ENCODE results near the gene SIPA1L3.

SIPA1L3 gene

GRCh38 chr19:38191747-38192146 lies 284.7 kb downstream of the SIPA1L3 start:
- DNase-seq (ENCODE audit: low read depth in 2 of 2): no peak

DNA sequence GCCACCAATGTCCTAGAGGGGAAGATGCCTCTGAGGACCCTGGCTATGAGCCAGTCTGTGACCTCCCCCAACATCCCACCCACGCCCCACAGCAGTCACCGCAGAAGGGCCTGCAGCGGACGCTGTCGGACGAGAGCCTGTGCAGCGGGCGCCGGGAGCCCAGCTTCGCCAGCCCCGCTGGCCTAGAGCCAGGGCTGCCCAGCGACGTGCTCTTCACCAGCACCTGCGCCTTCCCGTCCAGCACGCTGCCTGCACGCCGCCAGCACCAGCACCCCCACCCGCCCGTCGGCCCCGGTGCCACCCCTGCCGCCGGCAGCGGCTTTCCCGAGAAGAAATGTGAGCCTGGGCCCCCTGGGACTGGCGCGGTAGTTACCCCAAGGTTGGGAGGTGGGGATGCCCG lies 286.4 kb downstream of the SIPA1L3 start:
- no peak for DNase-seq (ENCODE audit: low read depth in 2 of 2)

DNA sequence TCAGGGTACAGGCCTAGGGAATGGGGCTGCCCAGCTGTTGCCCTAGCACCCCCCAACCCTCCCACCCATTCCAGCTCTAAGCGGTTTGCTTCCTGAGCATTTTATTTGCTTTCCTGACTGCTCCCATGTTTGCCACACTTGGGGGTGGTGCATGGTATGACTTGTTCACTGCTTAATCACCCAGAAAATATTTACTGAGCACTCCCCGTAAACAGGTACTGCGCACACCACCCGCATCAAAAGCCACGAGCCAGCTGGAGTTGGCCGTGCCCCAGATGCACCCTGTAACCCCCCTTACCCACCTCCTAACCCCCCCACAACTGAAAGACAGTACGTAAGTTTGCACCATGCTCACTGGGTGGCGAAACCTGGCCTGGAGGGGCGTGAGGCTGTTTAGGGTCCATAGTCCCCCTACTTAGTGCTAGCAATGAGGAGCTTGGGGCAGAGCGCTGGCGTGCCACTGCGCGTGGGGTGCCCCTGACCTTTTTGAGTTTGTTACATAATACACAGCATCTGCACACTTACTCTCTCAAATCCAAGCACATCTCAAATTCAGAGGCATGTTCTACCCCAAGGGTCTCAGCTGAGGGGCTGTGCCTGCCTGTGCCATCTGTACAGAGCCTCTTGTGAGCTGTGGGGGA lies 287.2 kb downstream of the SIPA1L3 start:
- DNase-seq (ENCODE audit: low read depth in 2 of 2): no peak

DNA sequence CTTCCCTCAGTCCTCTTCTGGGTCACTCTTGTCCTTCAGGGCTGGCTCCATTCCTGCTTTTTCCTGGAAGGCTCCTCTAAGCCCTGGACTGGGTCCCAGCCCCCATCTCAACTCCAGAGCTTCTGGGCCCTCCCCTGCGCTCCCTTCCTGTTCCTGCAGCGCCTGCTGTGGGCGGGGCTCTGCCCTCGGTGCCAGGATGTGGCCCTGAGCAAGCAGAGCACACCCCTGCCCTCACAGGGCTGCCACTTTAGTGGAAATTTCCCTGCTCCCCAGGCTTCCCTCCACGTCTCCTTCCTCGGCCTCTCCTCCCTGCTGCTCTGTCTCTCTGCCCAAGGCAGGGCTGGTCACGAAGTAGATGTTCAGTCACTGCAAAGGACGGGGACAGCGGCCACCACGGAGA lies 288.2 kb downstream of the SIPA1L3 start:
- DNase-seq (ENCODE audit: low read depth in 2 of 2): no peak

- no peak for DNase-seq (ENCODE audit: low read depth in 2 of 2)
Measured at GRCh38 chr19:38196245-38196837, 289.3 kb downstream of the SIPA1L3 start.

- no peak for DNase-seq (ENCODE audit: low read depth in 2 of 2)
Measured at GRCh38 chr19:38196948-38197656, 290.1 kb downstream of the SIPA1L3 start.

DNA sequence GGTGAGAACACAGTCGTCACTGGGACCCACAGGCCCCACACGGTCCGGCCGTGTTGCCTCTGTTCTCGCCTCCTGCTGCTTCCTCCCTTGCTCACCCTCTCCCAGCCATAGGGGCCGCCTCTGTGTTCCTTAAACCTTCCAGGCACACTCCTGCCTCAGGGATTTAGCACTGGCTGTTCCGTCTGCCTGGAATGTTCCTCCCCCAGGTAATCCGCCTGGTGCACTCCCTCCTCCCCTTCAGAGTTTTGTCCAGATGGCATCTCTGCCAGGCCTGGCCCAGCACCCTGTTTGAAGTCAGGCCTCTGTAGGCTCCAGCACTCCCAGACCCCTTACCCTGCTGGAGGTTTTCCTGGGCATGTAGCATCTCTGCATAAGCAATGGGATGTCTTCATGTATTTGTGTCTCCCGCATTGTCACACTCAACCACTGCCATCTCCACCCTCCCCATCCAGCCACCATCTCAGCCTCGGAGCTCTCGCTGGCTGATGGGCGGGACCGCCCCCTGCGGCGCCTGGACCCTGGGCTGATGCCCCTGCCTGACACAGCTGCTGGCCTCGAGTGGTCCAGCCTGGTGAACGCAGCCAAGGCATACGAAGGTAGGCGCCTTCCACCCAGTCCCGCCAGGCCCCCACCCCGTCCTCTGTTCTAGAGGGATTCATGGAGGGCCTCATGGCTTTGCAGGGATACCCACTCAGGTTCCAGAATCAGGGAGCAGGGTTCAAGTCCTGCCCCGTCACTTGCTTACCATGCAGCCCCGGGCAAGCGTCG lies 291.1 kb downstream of the SIPA1L3 start:
- no peak for DNase-seq (ENCODE audit: low read depth in 2 of 2)

DNA sequence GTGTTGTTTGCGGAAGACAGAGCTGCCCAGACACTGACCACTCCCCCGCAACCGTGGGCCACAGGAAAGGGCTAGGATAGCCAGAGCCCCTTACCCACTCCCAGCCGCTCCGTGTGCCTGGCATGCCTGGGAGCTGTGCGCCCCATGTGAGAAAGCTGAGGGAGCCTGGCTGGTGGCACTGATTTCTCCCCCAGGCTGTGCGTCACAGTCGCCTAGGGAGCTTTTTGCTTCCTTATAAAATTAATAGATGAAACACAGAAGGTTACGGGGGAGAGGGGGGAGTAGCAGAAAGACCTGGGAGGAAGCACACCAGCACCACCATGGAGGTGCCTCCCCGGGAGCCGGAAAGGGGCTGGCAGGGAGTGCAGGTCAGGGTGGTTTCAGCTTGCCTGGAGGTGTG lies 292.3 kb downstream of the SIPA1L3 start:
- no peak for DNase-seq (ENCODE audit: low read depth in 2 of 2)

DNA sequence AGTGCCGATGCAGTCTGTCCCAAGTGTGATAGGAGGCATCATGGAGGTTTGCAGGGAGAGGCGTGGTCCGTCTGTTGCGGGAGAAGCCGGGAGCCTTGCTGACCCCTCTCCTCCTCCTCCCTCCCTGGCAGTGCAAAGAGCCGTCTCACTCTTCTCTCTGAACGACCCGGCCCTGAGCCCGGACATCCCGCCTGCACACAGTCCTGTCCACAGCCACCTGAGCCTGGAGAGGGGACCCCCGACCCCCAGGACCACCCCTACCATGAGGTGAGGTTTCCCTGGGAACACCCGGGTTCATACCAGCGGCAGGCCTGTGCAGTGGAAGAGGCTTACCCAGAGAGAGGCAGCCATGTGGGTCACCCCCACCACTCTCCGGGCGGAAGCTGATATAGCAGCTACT lies 294.7 kb downstream of the SIPA1L3 start:
- DNase-seq (ENCODE audit: low read depth in 2 of 2): no peak

DNA sequence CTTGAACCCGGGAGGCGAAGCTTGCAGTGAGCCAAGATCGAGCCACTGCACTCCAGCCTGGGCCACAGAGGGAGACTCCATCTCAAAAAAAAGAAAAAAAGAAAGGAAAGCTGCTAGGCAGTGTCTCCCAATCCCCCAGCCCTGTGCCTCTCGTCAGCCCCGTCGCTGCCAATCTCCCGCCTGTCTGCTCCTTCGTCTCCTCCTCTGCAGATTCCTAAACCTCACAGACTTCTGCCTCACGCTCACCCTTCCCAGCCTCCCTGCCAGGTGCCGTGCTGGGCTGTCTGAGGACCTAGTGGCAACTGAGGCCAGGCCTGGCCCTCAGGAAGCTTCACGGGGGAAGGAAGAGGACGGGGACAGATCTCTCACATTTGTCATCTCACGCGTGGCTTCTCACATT lies 295.5 kb downstream of the SIPA1L3 start:
- no peak for DNase-seq (ENCODE audit: low read depth in 2 of 2)

GRCh38 chr19:38203197-38203596 lies 296.2 kb downstream of the SIPA1L3 start:
- no peak for DNase-seq (ENCODE audit: low read depth in 2 of 2)

- DNase-seq (ENCODE audit: low read depth in 2 of 2): no peak
Measured at GRCh38 chr19:38204096-38204495, 297.1 kb downstream of the SIPA1L3 start.

- no peak for DNase-seq (ENCODE audit: low read depth in 2 of 2)
Measured at GRCh38 chr19:38204728-38205127, 297.7 kb downstream of the SIPA1L3 start.

DNA sequence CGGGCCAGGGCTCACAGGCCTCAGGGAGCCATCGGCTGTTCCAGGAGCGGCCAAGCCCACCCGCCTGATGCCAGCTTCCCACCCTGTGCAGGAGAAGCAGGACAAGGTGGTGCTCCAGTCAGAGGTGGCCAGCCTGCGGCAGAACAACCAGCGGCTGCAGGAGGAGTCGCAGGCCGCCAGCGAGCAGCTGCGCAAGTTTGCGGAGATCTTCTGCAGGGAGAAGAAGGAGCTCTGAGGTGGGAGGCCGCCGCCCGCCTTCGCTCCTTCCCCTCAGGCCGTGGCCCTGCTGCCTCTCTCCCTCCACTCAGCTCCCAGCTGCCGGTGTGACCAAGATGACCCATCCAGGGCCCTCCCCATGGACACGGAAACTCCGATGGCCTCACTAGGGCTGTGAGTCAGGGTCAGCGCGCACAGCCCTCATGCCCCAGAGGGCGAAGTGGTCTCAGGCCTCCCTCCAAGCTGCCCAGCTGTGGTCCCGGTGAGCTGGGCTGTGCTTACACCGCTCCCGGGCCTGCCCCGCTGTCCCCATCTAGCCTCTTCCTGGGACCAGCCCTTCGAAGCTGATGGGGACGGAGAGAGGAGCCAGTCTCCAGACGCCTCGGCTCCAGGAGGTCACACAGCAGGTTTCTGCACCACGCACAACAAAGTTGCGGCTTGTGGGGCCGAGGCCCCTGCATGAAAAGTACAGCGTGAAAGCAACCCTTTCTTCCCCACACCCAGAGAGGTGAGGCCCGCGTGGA lies 299.2 kb downstream of the SIPA1L3 start:
- DNase-seq (ENCODE audit: low read depth in 2 of 2): no peak

DNA sequence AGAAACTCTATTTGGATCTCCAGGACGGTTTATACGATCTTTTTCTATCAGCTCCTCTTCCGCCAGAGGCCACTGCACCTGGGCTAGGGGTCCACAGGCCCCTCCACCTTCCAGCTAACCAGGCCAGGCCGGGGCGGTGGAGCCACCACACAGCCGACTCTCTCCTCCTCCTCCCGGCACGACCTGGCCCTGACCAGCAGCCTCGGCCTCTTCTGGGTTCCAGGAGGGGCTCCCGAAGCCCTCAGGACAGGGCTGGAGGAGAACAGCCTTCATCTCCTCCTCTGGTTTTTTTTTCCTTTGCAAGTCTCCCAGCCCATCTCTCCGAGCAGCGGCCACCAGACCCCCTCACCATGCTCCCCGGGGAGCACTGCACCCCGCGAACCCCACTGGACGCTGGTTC lies 299.9 kb downstream of the SIPA1L3 start:
- DNase-seq (ENCODE audit: low read depth in 2 of 2): no peak

DNA sequence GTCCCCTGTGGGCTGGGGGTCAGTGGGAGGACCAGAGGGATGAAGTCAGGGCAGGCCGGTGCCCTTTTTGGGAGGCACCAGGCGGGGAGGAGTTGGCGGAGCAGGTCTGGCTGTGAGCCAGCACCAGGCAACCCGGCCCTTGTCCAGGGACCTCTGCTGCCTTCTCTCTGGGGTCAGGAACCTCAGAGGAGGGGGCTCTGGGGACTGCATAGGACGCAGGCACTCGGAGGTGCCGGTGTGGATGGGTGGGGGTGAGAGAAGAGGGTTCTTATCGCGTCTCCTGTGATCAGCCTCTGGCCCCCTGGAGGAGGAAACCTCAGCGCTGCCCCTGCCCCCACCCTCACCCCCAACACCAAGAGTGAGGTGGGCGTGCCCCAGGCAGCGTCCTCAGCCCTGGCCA lies 300.5 kb downstream of the SIPA1L3 start:
- DNase-seq (ENCODE audit: low read depth in 2 of 2): no peak

GRCh38 chr19:38208571-38208970 lies 301.6 kb downstream of the SIPA1L3 start:
- no peak for DNase-seq (ENCODE audit: low read depth in 2 of 2)

GRCh38 chr19:38209152-38209551 lies 302.1 kb downstream of the SIPA1L3 start:
- DNase-seq (ENCODE audit: low read depth in 2 of 2): no peak

DNA sequence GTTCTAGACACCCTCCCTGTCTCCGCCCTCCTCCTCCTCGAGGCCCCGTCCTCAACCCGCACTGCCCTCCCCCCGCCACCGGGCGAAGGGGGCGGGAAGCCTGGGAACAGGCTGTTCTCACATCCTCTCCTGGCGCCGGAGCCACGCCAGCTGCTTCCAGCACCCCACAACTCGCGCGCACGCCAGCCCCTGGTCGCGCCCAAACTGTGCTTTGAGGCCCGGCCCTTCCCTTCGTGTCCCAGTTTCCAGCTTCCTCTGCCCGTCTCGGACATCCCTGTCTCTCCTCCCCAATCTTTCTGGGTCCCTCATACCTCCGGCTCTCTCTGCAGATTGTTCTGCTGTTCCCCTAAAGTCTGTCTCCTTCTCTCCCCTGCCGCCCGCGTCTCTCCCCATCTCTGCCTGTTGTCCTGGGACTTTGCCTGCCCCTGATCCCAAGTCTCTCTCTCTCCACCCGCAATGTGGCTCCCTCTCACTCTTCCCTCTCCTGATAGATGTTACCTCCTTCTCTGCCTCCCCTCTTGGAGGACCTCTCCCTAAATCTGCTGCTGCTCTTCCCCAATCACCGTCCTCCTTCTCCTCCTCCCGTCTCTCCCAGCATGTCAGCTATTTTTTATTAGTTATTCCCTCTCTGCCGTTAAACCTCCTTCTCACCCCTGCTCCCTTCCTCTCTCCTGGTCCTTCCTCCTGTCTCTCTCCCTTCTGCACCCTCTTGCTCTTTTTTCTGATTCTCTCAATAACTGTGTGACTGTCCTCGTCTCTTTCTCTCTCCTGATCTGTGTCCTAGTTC lies 302.9 kb downstream of the SIPA1L3 start:
- DNase-seq (ENCODE audit: low read depth in 2 of 2): no peak

DNA sequence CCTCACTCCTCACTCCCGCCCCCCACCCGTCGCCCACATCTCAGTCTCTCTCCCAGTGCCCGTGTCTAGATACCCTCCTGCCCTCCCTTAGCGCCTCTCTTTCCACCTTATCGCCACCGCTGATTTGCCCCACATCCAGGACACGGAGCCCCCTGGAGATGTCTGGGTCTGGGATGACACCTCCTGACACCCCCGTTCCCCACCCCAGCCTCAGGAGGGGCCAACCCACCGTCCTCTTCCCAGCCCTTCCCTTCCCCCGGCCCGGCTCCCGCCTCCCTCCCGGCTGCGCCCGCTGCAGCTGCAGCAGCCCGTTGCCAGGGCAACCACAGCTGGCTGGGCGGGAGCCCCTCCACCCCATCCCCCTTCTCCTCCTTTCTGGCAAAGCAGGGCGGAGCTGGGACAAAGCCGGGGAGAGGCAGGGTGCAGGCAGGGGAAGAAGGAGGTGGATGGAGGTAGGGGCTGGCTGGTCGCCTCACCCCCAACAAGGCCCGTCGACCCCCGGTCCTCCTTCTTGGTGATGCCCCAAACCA lies 303.5 kb downstream of the SIPA1L3 start:
- no peak for DNase-seq (ENCODE audit: low read depth in 2 of 2)

DNA sequence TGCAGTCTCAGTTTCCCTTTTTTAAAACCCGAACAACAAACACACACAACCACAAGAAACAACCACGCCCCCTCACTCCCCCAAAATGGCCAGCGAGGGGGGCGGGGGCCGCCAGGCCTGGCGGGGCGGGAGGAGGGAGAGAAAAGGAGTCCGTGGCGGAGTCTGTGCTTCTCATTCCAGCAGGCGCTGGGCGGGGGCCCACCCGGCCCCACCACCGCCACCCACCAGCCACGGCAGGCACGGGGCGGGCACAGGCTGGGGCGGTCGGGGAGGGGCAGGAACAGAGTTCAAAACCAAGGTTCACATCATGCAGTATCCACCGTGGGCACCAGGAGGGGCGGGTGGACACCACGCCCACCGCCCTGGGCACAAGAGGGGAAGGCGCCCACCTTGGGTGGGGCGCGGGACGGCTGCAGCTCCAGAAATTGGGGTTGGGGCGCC lies 304.2 kb downstream of the SIPA1L3 start:
- DNase-seq (ENCODE audit: low read depth in 2 of 2): no peak

Data from stimulated activated CD8-positive, alpha-beta memory T cell treated with anti-CD3 and anti-CD28 coated beads, Interleukin-15, amount 100 ng/mL, for 4 hours (primary cell).